DMS 273 treated with DMSO at 0.1 percent for 48 hours (cell line): ENCODE measurements around the gene PRKD2.
"Not testable (repeated sequence)": the region's sequence is repeated elsewhere in the genome, so short reads cannot be mapped to it uniquely, and the experiment has no call there.

Source experiments
- DNase-seq: peaks from one replicate; lab custom pipeline; 2025; lab: John Stamatoyannopoulos, UW

PRKD2 gene

DNA sequence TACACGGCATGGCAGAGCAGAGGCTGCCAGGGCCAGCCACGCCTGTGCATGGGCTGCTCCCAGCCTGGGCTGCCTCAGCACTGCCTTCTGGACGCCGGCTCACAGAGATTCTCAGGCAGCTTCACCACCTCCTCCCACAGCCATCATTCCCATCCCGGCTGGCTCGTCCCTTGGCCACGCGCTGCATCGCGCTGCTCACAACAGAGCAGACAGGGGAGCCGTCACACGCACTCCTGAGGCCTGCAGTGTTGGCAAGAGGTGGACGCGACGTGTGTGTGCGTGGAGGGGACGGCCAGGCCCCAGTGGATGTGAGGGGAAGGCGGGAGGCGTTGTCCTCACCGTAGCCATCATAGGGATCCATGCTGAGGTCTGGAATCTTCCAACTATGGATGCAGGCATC lies 7.6 kb upstream of the PRKD2 start:
- DNase-seq: no peak

GRCh38 chr19:46723471-46723870 lies 6.6 kb upstream of the PRKD2 start:
- DNase-seq: no peak

DNA sequence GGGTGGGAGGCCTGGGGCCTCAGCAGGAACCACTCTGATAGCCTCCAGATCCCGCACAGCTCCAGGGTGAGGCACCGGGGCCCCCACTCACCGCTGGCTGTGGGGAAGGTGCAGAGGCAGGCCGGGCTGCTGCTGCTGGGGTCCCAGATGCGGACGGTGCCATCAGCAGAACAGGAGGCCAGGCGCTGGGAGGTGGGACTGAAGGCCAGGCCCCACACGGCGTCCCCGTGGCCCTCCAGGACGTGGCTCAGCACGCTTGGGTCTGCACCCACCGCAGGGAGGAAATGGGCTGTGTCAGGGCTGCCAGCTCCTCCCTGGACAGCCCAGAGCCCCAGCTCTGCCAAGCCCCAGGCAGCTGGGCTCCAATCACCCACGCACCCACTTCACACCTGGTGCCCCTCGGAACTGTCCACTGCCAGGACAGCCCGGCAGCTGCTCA lies 6.1 kb upstream of the PRKD2 start:
- DNase-seq: no peak

GRCh38 chr19:46722421-46723022 lies 5.6 kb upstream of the PRKD2 start:
- DNase-seq: no peak

- DNase-seq: no peak
These were observed 5.1 kb upstream of the PRKD2 start for GRCh38 chr19:46722004-46722380.

DNA sequence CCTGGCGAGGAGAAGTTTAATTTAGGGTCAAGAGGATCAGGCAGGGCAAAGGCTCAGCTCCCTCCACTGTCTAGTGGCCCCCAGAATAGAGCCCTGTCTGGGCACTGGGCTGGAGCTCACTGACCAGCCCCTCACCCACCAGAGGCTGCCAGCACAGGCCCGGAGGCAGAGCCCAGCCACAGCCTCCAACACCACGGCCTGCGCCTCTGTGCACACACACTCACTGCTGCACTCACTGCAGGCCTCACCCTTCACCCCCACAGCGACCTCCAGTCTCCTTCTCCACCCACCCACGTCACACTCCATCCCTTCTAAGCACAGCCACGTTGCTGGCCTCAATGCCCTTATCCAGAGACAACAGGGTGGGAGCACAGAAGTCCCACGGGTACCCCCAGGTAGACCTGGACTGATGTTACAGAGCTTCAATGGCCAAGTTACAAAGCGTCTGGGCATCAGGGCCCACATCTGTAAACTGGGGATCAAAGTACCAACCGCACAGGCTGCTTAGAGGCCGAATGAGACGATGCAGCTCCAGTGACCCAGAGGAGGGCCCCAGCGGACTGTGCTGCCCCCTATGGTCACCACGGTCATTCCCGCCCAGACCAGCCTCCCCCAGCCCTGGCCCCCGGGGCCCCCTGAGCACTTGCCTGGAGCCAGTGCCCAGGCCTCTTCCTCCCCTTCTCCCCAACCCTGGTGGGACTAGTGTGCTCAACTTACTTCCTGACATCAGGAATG lies 4.5 kb upstream of the PRKD2 start:
- DNase-seq: no peak

DNA sequence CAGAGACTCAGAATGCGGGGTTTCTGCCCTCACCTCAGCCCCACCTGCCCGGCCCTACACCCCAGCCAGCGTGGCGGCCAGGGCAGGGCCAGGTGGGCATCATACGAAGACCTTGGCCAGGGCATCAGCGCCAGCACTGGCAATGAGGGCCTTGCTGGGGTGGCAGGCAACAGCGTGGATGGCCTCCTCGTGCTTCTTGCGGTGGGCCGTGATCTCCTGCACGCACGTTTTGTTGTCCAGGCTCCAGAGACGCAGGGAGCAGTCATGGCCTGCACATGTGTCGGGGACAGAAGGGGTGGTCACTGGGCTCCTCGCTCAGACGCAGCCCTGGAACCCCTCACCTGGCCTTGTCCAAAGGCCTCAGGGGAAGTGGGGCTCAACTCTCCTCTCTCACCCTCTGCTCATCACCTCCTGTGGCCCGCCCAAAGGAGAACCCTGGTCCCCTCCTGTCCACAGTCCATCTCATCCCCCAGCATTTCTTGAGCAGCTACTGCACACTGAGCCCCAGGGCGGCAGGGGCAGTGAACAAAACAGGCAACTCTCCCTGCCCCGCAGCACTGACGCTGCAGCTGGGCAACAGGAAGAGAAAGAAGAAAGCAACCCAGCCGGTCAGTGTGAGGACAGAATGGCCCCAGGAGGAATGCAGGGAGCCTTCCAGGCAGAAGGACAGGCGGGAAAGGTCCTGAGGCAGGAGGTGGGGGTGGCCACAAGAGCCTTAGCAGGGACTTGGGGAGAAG lies 3.8 kb upstream of the PRKD2 start:
- DNase-seq: no peak

DNA sequence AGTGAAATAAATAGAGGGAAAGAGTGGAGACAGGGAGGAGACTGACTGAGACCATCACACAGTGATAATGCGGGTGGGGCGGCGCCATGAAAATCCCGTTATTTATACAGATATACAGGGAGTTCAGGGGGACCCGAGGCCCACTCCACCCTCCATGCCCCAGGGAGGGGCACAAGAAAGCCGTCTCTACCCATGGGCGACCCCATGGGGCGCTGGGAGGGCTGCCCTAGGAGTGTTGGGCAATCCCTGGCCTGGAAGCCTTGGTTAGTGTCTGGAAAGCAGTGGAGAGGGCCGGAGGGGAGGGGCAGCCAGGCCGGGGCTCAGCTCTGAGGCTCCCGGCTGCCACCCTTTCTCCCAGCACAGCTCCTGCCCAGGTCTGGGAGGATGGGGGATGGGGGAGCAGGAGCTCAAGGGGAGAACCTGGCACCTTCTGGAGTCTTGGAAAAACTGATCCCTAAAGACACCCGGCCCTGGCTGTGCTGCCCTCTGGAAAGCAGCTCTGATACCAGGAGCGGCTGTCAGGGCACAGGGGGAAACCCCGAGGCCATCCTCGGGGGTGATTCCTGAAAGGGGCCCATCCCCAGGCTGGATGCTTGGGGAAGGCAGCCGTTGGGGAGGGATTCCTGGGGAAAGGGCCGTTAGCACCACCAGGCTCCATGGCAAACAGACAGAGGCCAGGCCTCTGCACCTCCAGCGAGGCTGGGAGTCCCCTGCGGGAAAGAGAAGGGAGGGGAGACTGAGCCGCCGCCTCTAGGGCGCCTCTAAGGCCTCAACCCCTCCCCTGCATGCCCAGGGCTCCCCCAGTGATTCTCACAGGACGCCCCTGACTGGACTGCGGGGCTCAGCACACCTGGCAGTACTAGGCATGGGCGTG lies 3.0 kb upstream of the PRKD2 start:
- DNase-seq: no peak

GRCh38 chr19:46718934-46719622 lies 2.2 kb upstream of the PRKD2 start:
- DNase-seq: no peak

DNA sequence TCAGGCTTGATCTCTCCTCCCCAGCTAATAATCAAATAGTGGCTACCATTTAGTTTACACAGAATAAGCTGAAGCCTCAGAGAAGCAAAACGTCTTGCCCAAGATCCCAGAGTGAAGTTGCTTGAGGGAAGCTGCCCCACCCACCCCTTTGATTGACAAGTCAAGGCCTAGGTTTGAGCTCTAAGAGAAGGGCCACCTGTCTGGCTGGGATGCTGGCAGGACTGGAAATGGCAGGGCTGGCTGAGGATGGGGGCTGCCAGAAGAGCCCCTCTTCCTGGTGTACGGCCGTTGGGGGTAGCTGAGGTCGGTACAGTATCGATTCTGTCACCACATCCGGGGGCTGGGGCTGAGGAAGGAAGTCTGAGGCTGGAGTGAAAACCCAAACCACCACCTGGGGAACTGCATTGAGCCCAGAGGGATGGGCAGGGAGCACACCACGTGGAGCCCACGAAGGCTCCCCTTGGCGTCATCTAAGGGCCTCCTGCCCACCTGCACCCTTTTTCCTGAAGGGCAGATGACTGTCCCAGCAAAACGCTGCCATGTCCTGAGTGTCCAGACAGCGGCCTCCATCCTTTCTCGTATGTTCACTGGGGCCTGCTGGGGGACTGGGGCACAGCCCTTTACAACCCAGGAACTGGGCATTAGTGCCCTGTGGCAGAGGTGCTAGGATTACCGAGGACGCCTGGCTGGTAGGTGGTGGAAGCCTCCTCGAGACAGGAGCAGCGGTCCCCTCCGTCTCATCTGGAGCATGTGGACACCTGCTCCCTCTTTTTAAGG lies 1.4 kb upstream of the PRKD2 start:
- peak; percentile 23 for DNase-seq

DNA sequence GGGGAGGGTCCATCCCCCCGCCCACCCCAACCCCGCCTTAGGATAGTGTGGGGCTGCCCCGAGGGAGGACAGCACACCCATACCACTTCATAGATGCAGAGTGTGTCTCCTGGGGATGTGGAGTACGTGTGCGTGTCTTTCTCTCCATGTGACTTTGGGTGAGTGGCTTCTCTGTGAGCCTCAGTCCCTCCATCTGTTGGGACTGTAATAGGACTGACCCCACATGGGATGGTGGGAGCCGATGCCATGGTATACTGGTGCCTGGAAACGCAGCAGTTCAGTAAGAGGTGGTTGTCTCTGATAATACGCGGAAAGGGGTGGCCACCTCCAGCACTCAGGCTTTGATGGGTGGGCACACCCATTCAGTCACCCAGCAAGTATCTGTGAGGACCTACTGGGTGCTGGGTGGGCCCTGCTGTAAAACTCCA lies 816 bp upstream of the PRKD2 start:
- no peak for DNase-seq

DNA sequence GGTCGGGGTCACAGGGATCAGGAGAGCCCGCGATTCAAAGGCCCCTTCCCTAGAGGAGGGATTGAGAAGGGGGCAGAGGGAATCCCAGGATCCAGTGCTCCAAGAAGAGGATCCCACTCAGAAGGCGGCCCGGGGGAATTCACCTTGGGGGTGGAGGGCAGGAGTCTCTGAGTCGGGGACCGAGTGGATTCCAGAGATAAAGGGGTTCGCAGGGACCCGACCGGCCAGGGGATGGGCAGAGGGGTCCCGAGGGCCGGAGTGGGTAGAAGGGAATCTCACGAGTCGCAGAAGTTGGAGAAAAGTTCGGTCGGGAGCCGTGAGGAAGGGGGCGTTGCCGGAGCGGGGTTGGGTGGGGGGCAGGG lies 261 bp downstream of the PRKD2 start:
- no peak for DNase-seq

DNA sequence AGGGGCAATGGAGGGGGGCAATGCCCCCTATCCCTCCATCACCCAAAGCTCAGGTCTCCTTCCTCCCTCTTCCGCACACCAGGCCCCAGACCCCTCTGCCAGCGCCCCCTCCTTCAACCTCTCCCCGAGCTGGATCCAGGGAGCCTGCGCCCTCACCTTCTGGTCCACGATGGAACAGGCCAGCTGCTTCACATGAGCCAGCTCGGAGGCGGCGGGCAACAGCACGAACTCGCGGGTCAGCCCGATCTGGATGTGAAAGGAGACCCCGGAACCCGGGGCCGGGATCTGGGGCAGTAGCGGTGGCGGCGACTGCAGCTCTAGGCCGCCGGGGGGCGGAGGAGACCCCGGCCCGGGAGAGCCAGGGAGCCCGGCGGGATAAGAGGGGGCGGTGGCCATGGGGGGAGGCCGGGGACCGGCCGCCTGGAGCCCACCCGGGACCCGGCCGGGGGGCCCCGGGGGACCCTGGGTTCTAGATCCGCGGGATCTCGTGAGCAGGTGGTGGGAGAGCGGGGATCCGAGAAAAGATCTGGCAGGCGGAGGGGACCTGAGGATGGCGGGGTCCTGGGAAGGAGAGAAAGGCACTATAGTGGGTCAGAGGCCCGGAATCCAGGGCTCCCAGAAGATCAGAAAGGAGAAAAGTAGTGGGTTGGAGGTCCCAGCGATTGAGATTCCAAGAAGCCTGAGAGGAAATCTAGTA lies 791 bp downstream of the PRKD2 start:
- no peak for DNase-seq

- DNase-seq: no peak
These were observed 1.3 kb downstream of the PRKD2 start for GRCh38 chr19:46715620-46715974.

DNA sequence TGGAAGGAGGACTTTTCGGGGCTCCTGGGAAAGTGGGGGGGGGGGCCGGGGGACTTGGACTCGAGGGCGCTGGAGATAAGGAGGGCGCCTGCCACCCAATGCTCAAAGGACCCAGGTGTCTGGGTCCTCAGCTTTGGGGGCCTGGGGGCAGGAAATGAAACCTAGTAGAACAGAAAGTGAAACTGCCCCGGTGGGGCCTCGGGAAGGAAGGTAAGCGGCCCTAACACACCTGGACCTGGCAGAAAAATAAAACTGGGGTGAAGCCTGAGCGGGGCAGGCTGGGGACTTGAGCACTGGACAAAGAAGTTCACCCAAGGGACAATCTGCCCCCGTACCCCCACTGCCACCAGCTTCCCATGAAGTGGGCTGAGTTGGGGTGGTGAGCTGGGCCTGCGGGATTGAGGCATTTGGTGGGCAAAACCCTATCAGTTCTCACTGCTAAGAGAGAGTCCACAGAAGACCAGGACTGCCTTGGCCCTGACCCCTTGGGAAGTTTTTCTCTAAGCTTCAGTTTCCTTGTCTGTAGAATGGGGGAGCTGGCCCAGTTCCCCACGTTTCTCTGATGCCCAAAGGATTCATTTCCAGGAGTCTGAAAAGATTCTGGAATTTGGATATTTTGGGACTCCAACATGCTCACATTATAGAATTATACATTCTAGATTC lies 2.3 kb downstream of the PRKD2 start:
- DNase-seq: no peak

DNA sequence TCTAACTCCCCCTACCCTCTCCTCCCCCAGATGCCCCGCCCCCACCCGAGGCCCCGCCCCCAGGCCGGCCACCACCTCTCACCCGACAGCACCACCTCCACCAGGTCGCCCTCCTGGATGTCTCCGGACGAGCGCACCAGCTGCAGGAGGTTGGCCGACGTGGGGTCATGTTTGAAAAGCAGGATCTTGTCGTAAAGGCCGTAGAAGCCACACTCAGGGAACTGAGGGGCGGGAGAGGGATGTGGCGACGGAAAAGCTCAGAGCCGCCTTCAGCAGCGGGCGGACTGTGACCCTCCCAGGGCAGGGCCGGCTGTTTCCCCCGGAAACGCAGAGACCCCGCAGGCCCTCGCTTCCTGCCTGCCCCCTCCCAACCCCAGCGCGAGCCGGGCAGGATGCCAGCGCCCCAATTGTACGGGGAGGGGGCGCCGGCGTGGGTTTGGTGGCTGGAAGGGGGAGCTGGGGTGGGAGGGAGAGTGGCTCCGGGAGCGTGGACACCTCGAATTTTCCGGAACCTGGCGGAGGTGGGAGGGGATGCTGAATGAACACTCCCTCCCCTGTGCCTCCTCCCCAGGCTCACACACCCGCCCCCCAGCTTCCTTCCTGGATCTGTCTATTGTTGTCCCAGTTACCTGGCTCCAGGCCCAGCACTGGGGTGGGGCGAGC lies 3.0 kb downstream of the PRKD2 start:
- DNase-seq: no peak

GRCh38 chr19:46712768-46713338 lies 4.1 kb downstream of the PRKD2 start:
- not testable (repeated sequence) for DNase-seq

GRCh38 chr19:46710687-46711086 lies 6.2 kb downstream of the PRKD2 start:
- no peak for DNase-seq
